HG03342 (cell line): ENCODE measurements around the gene VPS72.

Experiments used
- ATAC-seq: cut with Tn5 transposase; IDR thresholded peaks from one replicate; pipeline ENCODE4 v1.9.1; 2021; ENCODE audit warnings: mild to moderate bottlenecking, moderate library complexity; ENCODE audit not compliant: unreplicated experiment

VPS72 gene

DNA sequence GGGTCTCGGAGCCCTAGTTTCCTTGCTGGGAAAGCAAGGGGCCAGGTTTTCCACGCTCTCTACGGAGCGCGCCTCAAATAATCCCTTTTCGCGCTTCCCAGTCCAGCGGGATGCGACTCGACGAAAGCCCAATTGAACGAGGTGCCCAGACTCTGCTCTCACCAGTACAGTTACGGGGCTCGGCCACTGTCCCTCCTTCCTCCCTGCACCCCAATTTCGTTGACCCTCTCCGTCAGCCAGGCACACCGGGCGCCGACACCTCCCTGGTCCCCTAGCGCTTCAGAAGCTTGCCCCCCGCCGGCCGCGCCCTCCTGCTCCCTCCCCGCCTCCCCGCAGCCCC lies 44.0 kb downstream of the VPS72 start:
- no peak for ATAC-seq

DNA sequence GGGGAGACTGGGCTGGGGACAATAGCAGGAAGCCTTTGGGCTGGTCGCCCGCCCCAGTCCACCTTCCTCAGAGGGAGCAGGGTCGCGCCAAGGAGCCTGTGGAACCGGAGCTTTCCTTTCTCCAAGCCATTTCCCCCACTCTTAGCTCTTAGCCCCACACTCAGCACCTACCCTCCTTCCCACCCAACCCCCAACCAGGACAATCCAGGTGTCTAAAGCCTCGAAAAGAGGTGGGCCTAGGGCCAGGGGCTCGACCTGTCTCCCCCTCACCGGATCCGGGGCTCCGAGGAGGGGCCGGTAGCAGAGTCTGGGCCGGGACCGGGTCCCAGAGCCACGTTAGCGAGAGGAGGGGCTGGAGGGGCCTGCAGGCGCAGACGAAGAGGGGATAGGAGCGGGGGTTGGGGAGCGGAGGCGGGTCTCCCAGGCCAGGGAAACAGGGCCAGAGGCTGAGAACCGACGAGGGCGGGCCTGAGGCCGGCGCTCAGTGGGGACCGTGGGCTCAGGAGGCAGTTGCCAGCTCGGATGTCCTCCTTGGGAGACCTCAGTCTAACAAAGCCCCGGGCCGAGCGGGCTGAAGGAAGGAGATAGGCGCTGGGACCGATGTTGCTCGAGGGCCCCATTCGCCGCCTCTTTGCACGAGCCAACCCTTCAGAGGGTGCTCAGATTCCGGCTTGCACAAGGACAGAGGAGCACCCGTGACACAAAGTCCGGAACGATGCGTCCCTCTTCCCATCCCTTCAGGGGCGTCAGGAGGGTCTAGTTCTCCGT lies 44.5 kb downstream of the VPS72 start:
- no peak for ATAC-seq

DNA sequence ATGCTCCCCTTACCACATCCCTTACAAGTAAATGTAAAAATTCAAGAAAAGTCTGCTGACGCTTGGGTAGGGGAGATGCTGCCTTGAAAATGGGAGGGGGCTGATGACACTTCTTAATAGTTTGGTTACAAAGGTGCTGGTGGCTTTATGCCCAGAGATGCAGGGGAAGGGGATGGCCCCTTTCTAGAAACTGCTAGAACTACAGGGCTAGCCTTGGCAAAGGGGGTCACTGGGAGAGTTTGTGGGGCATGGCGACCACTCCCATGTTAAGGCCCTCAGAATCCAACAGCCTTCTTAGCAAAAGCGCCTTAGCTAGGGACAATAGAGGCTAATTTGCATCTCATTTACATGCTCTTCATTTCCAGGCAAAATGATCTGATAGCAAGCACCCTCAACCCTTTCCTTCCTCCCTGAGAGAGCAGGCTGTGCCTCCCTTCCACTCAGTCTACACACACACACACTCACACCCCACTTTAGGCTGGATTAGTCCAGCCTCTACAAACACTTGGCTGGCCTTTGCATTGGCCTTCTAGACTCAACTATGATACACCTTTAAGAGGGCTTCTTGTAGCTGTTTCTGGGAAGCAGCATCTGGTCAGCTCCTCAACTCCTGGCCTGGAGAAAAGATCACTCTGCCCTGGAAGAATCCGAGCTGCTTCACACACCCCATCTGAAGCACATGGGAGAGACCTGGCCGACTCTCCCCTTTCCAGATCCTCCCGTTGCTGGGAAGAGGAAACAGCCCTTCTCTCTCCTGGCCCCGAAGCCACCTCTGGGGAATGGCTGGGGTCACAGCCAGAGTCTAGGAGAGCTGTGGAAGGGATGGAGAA lies 45.3 kb downstream of the VPS72 start:
- ATAC-seq, result no peak

DNA sequence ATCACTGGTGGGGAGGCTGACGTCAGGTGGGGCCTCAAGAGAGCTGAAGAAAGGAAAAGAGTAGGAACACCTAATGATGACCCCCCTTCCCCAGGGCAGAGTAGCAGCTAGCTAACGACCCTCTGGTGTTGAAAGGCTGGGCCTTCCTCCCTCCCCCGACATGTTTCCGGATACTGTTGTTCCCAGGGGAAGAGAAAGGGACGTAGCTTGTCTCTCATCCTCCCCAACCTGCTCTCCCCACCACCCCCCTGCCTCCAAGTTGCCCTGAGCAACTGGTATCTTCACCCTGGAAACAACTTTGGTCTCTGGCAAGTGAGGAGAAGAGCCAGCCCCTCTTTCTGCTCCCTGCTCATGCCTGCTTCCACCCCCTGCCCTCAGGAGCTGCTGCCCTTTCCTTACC lies 46.0 kb downstream of the VPS72 start:
- no peak for ATAC-seq

DNA sequence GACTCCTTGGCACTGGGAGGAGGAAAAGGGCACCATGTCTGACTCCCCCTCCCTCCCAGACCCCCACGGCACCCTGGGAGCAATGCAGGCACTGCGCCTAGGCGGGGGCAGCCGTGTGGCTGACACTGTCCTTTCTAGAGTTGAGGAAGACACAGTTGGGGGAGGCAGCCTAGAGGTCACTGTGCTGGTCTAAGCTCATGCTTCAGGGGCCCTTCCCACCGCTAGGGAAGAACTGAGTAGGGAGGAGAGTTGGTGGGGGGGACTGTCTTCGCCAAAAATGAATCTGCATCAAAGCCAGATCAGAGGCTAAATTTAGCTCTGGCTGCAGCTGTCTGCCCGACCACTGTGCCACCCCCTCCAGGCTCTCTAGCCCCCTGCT lies 47.0 kb downstream of the VPS72 start:
- no peak for ATAC-seq

DNA sequence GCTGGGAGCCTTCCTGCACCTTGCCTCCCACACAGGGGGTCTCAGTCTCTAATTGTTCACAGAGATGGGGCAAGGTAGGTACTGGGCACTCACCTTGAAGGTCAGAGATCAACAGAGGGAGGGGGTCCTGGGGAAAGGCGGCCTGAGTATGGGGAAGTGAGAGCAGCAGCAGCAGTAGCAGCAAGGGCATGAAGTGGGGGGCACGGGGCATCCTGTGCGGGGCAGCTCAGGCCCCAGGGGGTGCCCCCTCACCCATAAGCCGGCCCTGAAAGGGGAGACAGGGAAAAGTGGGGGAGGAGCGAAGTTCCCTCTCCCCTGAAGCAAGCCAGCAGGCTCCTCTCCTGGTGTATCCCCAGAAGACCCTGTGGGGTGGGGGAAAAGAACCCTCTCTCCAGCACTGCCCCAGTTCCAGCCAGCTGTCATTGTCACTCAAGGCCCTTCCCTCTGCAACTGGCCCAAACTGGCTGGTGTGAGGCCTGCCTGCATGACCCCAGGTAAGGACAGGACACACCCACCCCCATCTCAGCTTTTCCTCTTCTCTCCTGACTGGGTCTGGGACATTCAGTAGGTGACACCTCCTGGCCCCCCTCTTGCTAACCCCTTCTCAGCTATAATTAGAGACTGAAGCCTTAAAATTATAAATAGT lies 47.5 kb downstream of the VPS72 start:
- no peak for ATAC-seq

DNA sequence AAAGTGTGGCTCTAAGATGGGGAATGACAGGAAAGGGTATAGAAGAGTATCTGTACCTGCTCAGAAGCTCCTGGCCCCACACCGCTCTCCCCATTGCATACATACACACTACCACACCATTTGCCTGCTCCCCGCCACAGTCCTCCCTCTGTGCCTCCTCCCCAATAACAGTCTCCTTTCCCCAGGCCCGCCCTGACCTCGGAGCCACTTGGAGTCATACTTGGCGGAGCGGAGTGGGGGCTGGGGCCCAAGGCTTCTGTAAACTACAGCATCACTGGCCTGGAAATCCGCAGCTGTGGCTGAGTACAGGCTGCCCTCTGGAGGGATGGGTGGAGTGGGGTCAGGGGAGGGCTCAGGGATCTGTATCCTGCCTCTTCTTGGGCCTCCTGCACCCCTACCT lies 52.2 kb downstream of the VPS72 start:
- ATAC-seq, result no peak

DNA sequence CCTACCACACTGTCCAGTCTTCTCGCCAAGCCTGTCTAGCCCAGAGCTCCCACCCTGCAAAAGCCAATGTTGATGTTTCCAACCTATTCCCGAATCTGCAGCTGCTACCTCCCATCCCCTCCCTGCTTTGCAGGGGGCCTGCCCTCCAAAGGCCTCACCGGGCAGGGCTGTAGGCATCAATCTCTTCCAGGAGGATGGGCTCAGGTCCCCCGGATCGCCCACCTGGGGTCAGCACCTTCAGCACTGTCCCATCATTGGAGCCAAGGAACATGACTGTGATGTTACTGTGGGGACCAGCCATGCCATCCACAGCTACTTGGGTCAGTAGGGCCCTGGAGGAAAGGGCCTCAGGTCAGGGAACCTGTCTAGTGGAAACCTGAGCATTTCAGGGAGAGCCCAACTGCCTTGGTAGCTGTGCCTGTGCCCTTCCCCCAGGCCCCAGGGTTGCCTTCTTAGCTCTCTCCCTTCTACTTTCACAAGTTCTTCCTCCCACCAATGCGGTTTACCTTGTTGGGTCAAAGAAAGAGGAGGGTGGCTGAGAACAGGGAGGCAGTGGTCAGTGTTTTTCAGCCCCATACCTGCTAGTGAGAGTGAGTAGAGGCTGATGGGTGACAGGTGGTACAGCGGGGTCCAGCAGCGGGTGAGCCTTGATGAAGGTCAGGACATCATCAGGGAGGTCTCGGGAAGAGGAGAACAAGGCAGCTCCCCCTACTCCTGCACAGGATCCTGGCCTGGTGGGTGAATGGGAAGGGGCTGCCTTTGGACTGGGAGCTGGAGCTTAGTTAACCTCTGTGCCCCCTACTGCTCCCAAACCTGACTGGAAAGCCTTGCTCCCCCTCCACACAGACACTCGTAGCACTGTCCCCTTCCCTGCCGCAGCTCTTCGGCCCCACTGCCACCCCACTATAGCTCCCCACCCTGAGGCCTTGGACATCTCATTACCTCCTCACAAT lies 54.3 kb downstream of the VPS72 start:
- ATAC-seq, result no peak

DNA sequence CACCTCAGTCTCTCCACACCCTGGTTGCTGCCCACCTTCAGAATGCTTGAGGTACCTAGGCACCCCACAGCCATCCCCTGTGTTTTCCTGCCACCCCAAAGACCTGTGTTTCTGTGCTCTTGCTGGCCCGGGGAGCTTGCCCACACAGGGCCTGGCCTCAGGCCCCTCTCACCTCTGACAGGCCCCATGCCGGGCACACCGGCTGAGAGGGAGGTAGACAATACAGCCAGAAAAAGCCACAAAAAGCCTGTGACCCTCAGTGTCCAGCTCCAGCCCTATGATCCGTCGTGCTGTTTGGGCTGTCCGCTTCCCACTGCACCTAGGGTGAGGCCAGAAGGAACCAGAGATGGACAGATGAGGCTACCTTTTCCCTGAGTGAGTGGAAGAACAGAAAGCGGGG lies 55.0 kb downstream of the VPS72 start:
- no peak for ATAC-seq

DNA sequence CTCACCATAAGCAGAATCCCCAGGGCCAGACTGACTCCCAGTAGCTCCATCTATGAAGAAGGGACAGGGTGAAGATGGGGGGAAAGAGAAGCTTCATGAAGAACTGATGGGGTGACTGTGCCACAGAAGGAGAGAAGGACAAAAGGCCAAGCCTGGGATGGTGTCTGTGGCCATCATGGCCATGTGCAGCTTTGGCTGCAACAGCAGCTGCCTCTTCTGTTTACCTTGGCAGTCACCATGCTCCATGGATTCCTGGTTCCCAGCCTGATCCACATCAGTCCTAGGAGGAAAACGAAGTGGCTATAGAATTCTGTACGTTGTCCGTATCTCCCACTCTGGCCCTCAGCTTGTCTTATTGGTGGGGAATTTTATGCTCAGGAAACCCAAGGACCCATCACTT lies 55.6 kb downstream of the VPS72 start:
- no peak for ATAC-seq

DNA sequence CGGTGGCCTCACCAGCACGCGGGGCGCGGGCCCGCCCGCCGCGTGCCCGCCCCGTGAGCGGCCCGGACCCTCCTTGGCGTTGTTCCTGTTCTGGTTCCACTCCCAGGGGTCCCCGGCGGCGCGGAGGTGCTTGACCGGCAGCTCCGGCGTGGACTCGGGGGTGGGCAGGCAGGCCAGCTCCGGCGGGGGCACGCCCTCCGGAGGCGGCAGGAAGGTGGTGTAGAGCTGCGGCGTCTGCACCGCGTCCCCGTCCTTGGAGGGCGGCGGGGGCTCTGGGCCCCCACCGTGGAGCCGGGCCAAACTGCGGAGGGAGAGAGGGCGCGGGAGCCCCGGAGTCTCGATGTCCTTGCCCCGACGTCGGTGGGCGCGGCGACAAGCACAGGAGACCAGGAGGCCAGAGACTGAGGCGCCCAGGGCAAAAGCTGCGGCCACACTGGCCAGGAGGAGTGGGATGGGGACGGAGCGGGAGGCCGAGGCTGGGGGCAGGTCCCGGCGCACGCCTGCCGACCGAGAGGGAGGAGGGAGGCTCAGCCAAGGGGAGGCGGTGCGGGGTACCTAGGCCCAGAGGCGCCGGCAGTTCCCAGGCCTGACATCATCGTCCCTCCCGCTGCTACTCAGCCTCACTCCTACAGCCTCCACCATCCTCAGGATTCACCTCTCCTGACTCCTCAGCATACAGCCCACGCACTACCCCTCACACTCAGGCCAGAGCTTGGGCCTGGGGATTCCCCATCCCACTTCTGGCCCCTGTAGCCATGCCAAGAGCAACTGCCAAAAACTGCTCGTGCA lies 56.8 kb downstream of the VPS72 start:
- no peak for ATAC-seq

DNA sequence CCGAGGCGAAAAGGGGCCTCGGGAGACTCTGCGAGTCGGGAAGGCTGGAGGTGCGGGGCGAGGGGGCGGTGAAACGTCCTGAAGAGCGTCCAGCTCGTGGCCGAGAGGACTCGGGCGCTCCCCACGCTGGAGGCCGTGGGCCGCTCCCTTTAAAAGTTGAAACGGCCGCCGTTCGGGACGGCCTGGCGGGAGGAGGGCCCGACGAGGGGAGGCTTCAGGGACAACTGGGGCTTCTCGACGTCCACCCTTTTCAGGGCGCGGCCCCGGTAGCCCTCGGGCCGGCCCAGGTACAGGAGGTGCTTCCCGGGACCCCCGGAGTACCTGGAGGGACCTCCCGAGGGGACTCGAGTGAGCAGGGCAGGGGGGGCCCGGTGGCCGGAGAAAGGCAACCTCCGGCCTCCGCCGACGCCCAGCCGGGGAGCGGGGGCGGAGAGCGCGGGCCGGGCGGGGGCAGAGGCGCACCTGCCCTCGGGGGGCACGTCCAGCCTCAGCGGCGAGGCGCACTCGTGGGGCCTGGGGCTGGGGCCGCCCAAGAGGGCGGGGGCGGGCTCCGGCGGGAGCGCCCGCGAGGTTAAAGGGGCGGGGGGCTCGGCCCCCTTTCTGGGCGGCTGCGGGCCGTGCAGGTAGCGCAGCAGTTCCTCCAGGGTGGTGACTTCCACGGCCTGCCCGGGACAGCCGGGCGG lies 57.5 kb downstream of the VPS72 start:
- no peak for ATAC-seq

DNA sequence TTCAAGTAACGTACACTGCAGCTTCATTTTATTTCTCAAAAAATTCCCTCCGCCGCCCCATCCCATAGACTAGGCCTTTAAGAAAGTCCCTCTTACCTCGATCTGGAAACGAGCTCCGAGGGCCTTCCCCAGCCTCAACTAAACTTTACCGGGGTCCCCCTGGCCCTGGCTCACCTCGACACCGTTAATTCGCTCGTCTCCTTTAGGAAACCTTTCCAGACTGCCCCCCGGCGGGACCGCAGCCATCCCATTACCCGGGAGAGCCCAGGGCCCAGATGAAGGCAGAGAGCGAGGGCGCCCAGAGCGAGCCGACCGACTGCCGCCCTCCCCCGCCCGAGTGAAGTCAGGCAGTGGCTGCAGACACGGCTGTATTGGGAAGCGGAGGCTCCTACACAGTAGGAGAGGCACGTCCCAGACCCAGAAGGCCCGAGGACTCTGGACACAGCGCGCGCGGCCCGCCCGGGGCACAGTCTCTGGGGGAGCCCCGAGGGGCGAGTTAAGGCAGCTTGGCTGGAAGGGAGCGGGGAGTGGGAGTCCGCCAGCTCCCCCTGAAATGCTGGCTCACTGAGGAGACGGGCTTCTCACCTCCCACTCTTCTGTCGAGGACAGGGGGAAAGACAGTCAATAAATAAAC lies 58.2 kb downstream of the VPS72 start:
- ATAC-seq, result no peak

DNA sequence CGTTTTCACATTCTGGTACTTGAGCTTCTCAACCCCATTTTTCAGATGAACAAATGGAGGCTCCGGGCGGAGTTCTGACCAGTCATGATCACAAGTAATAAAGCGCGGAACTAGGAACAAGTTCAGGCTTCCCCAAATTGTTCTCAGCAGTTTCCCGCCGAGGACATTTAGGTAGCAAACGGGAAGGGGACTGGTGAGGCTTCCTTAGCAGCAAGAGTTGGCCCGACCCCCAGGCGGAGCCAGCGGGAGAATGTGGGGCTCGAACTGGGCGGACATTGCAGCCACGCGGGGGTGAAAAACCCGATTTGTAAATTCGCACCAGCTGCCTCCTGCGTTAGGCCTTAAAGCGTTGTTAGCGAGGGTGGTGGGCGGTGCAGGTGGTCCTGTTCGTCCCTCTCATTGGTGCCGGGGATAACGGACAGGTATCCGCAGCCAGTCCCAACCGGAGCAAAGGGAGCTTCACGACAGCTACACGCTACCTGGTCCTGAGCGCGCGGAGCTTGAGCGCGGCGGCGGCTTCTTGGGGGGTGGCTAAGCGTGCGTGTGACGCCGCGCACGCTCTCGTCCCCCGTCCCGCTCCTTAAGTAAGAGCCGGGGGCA lies 58.9 kb downstream of the VPS72 start:
- ATAC-seq, result peak; percentile 88

DNA sequence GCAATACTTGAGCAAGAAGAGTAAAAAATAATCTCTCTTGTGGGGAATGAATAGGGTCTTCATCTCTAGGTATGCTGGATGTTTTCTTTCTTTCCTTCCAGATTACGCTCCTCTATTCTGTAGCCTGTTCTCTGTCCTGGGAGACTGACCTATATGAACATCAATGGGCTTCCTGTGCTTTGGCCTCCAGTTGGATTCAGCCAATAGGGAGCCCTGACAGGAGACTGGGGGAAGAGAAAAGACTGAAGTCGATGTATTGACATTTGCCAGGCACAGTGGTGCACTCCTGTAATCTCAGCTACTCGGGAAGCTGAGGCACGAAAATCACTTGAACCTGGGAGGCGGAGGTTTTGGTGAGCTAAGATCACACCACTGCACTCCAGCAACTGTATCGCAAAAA lies 61.2 kb downstream of the VPS72 start:
- no peak for ATAC-seq
